ENCODE results near the gene ILK. TPM values are rescaled to one million over a fixed set of nuclear protein-coding genes. Genes with fewer than 3 reads are reported as not detected.

ILK gene
- total RNA-seq, 1 donor from 2014 or later = 118 TPM

DNA sequence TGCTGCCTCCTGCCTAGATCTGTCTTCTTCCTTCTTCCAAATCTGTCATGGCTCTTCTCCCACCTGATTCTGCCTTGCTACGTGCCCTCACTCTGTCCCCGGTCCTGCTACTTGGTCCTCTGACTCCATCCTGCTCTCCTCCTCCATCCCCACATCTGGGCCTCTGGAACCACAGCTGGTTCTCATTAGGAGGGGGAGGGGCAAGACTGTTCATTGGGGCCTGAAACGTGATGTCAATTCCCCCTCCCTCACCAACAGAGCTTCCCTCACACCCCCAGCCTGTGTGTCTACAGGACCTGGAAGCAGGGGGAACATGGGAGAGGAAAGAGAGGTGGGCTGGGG, 43.0 kb downstream of the ILK start:
- TF ChIP-seq, protein P1, sequence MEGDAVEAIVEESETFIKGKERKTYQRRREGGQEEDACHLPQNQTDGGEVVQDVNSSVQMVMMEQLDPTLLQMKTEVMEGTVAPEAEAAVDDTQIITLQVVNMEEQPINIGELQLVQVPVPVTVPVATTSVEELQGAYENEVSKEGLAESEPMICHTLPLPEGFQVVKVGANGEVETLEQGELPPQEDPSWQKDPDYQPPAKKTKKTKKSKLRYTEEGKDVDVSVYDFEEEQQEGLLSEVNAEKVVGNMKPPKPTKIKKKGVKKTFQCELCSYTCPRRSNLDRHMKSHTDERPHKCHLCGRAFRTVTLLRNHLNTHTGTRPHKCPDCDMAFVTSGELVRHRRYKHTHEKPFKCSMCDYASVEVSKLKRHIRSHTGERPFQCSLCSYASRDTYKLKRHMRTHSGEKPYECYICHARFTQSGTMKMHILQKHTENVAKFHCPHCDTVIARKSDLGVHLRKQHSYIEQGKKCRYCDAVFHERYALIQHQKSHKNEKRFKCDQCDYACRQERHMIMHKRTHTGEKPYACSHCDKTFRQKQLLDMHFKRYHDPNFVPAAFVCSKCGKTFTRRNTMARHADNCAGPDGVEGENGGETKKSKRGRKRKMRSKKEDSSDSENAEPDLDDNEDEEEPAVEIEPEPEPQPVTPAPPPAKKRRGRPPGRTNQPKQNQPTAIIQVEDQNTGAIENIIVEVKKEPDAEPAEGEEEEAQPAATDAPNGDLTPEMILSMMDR (conservative IDR thresholded peaks at IDR 0.05; ENCODE audit: low read depth, low read length) = no peak
- H3K4me3 ChIP-seq (ENCODE audit: low read depth, low read length) = no peak overlapping the region
- no peak for DNase-seq (ENCODE audit: low read depth)

DNA sequence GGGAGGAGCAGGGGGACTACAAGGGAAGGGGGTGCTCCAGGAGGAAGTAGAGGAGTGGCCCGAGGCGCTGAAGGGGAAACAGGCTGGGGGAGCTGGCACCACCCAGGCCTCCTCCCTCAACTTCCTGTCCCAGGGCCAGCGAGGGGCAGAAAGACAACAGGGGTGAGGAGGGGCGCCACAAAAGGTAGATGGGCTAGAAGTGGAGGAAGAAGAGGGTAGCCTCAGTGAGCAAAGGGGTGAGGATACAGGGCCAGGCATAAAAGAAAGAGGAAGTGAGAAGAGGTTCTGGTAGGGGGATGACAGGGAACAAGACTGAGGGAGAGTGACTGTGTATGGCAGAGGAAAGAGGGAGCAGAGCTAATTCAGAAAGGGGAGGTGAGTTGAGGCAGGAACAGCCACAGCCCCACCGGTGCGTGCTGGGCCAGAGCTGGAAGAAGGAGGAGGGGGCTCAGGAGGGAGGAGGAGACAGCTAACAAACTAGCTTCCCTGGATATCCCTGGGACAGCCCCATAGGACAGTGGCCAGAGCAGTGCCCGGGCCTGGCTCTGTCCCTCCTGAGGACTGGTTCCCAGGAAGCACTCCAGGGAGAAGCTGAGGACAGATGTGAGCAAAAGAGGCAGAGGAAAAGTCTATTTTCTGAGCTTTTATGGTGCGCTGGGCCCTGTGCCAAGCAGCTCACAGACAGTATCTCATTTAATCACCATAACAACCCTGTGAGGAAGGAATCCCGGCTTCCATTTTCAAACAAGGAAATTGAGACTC, 43.5 kb downstream of the ILK start:
- TF ChIP-seq, protein P1 (conservative IDR thresholded peaks at IDR 0.05; ENCODE audit: low read depth, low read length) = no peak
- DNase-seq (ENCODE audit: low read depth) = no peak
- H3K4me3 ChIP-seq (ENCODE audit: low read depth, low read length) = no peak overlapping the region

DNA sequence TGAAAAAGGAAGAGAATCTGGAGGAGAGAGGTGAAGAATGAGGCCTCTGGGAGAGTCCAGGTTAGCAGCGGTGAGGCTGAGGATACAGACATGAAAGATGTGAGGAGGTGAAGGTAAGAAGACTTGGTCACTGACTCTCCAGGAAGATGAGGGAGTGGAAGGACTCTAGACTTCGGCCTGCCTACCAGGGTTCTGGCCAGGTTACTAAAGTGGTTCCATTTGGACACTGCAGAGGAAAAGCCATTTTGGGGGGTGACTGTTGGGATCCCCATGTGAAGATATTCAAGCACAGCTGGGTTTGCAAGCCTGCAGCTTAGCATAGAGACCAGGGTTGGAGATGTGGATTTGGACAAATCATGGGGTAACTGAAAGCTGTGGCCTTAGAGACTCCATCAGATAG, 44.3 kb downstream of the ILK start:
- no peak for DNase-seq (ENCODE audit: low read depth)
- TF ChIP-seq, protein P1 (conservative IDR thresholded peaks at IDR 0.05; ENCODE audit: low read depth, low read length) = no peak

DNA sequence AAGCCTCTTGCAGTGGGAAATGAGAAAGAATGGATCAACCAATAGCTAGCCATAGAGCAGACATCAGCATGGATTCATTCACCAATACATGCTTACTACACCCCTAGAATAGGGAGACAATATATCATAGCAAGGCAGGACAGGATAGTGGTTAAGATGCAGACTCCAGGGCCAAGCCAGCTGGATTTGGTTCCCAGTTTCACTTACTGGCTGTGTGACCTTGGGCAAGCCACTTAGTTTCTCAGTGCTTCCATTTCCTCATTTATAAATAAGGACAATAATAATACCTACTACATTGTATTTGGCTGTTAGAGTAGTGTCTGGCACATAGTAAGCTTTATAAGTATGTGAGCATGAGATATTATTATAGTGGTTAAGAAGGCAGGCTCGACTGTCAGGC, 44.9 kb downstream of the ILK start:
- DNase-seq (ENCODE audit: low read depth) = no peak
- TF ChIP-seq, protein P1 (conservative IDR thresholded peaks at IDR 0.05; ENCODE audit: low read depth, low read length) = no peak
- H3K4me3 ChIP-seq (ENCODE audit: low read depth, low read length) = no peak overlapping the region

More for the DNA sequence above, 44.3 kb downstream of the ILK start:
- no peak overlapping the region for H3K4me3 ChIP-seq (ENCODE audit: low read depth, low read length)

DNA sequence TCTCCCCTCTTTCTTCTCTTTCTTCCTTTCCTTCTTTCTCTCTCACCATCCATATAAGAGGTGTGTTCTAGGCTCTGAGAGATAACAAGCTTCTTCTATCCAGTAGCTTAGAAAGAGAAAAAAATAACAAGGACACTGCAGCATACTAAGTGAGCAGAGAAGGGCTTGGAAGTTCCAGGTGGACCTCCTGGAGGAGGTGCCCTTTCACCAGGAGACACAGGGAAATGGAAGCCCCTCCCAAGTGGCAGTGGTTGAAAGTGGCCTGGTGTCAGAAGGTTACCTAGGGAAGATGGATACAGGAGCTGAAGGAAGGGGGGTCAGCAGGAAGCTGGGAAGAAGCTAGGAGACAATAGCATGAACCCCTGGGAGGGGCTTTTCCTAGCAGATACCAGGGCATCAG, 46.5 kb downstream of the ILK start:
- no peak for DNase-seq (ENCODE audit: low read depth)
- TF ChIP-seq, protein P1 (conservative IDR thresholded peaks at IDR 0.05; ENCODE audit: low read depth, low read length) = no peak
- no peak overlapping the region for H3K4me3 ChIP-seq (ENCODE audit: low read depth, low read length)

DNA sequence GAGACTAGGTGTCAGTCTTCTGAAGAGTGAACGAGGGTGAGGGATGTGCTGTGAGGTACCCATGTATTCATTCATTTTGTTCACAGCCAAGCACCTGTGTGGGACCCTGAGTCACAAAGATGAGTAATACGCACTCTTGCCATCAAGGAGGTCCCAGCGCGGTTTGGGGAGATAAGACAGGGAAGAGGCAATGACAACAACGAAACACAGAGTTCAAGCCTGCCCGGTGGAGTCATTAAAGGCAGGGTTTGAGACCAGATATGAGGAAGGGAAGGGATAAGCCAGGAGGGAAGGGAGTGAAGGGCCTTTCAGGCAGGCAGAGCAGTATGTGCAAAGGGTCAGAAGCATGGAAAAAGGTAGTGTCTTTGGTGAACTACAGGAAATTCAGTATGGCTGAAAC, 47.4 kb downstream of the ILK start:
- H3K4me3 ChIP-seq (ENCODE audit: low read depth, low read length) = no peak overlapping the region
- TF ChIP-seq, protein P1 (conservative IDR thresholded peaks at IDR 0.05; ENCODE audit: low read depth, low read length) = no peak
- DNase-seq (ENCODE audit: low read depth) = no peak

DNA sequence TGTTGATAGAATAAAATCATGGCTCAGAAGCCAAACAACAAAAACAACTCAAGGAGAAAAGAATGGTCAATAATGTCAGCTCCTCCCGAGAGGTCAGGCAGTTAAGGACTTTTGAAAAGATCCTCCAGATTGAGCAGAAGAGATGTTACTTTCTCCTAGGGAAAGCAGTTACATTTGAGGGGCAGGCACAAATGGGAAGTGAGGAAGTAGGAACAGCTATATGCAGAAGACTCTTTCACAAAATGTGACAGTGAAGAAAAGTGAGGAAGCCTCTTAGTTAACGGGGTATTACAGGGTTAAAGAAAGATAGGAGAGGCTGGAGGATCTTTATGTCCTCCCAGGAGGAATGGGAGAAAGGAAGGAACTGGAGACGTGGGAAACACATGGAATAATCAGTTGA, 48.6 kb downstream of the ILK start:
- TF ChIP-seq, protein P1 (conservative IDR thresholded peaks at IDR 0.05; ENCODE audit: low read depth, low read length) = no peak
- no peak for DNase-seq (ENCODE audit: low read depth)
- H3K4me3 ChIP-seq (ENCODE audit: low read depth, low read length) = no peak overlapping the region
